Keratinocyte (primary cell): Measurements from ENCODE around the gene NDRG4. TPM values are rescaled to one million over a fixed set of nuclear protein-coding genes. Genes with fewer than 3 reads are reported as not detected.

ENCODE experiments used
- DNase-seq: peaks from one replicate; pipeline ENCODE4 v3.0.0-alpha.2; 2011; ENCODE audit warnings: low read depth, missing footprints, low spot score
- FAIRE-seq: peaks from 2 replicates; lab custom pipeline; 2011; peaks lifted over from hg19 to GRCh38; lab: Jason Lieb, UNC
- H2AFZ ChIP-seq: 2 replicates; pipeline ENCODE4 v1.6.0; 2012; ENCODE audit warnings: low read length, control low read depth, inconsistent platforms; ENCODE audit not compliant: control insufficient read depth
- H3K27ac ChIP-seq: 2 replicates; pipeline ENCODE4 v1.5.1; 2011; ENCODE audit warnings: low read length; ENCODE audit not compliant: control insufficient read depth, insufficient read depth
- H3K27me3 ChIP-seq: 3 replicates; pipeline ENCODE4 v1.6.0; 2011; ENCODE audit warnings: low read length; ENCODE audit not compliant: control insufficient read depth, insufficient read depth; ENCODE audit errors: extremely low read depth
- H3K36me3 ChIP-seq, 2 experiments: 2 replicates in 1 of 2; 3 replicates in 1 of 2; pipeline ENCODE4 v1.5.1; 2011; ENCODE audit warnings: low read length in 2 of 2, mild to moderate bottlenecking in 1 of 2; ENCODE audit not compliant: control insufficient read depth in 2 of 2, insufficient read depth in 2 of 2; ENCODE audit errors: extremely low read depth in 1 of 2
- H3K4me1 ChIP-seq: 3 replicates; pipeline ENCODE4 v1.5.1; 2011; ENCODE audit warnings: low read length; ENCODE audit not compliant: control insufficient read depth, insufficient read depth; ENCODE audit errors: extremely low read depth
- H3K4me2 ChIP-seq: 3 replicates; pipeline ENCODE4 v1.6.0; 2011; ENCODE audit warnings: low read depth, low read length; ENCODE audit not compliant: control insufficient read depth, insufficient read depth; ENCODE audit errors: extremely low read depth
- H3K4me3 ChIP-seq, 3 experiments: fragments of 200-600 bp in 1 of 3; sonication (generic) in 1 of 3; 2 replicates in 2 of 3; 3 replicates in 1 of 3; pipeline ENCODE4 v1.5.1; 2011 to 2016; ENCODE audit warnings: low read length in 3 of 3, mild to moderate bottlenecking in 3 of 3, control low read depth in 2 of 3, inconsistent platforms in 1 of 3, low read depth in 1 of 3, mixed read lengths in 1 of 3, mixed run types in 1 of 3, moderate library complexity in 1 of 3; ENCODE audit not compliant: control insufficient read depth in 2 of 3, insufficient read depth in 2 of 3; ENCODE audit errors: extremely low read depth in 1 of 3
- H3K79me2 ChIP-seq: 2 replicates; pipeline ENCODE4 v1.6.0; 2012; ENCODE audit warnings: low read length; ENCODE audit not compliant: control insufficient read depth, insufficient read depth
- H3K9ac ChIP-seq: 3 replicates; pipeline ENCODE4 v1.6.0; 2011; ENCODE audit warnings: low read length; ENCODE audit not compliant: control insufficient read depth, insufficient read depth; ENCODE audit errors: extremely low read depth
- H3K9me1 ChIP-seq: 3 replicates; pipeline ENCODE4 v1.6.0; 2011; ENCODE audit warnings: low read length; ENCODE audit not compliant: control insufficient read depth, insufficient read depth; ENCODE audit errors: extremely low read depth
- H3K9me3 ChIP-seq: 2 replicates; pipeline ENCODE4 v1.5.1; 2012; ENCODE audit warnings: low read depth, low read length; ENCODE audit not compliant: control insufficient read depth
- H4K20me1 ChIP-seq: 3 replicates; pipeline ENCODE4 v1.6.0; 2011; ENCODE audit warnings: low read length; ENCODE audit not compliant: control insufficient read depth, insufficient read depth; ENCODE audit errors: extremely low read depth
- CTCF ChIP-seq, 3 experiments: IDR thresholded peaks in 1 of 3; conservative IDR thresholded peaks in 1 of 3; optimal IDR thresholded peaks in 1 of 3; 2 replicates in 2 of 3; 3 replicates in 1 of 3; pipeline versions ENCODE3 to v1.5.1; 2011; ENCODE audit warnings: low read length in 3 of 3, mild to moderate bottlenecking in 3 of 3, moderate library complexity in 2 of 3, control low read depth in 1 of 3, inconsistent platforms in 1 of 3; ENCODE audit not compliant: insufficient read depth in 2 of 3; ENCODE audit errors: extremely low read depth in 1 of 3
- EZH2 ChIP-seq: IDR thresholded peaks from one replicate; pipeline ENCODE4 v1.6.1; 2012; ENCODE audit warnings: inconsistent platforms, mild to moderate bottlenecking, low read length, moderate library complexity
- dilution Hi-C: fragments of 300-500 bp; cut with MboI; formaldehyde crosslinking; loops from one replicate; pipeline ENCODE4 v1.7.0; 2020; ENCODE audit warnings: low sequenced_read_pairs; ENCODE audit not compliant: extremely low pct_ligation_motif_present
- polyA plus RNA-seq, 5 experiments: library from polyadenylated mRNA; depleted of rRNA in 3 of 5; stranded (reverse) in 3 of 5; stranded (forward) in 1 of 5; unstranded in 1 of 5; fragments of >200 nt; gene quantifications; 1 replicate in 1 of 5; 2 replicates in 3 of 5; 3 replicates in 1 of 5; pipeline versions ENCODE4 v1.2.1 to v1.2.3, GENCODE V29; 2011 to 2012; ENCODE audit warnings: missing spikeins in 2 of 5, low read depth in 1 of 5, low replicate concordance in 1 of 5

The NDRG4 gene
- polyA plus RNA-seq, 1 donor (not counting 4 experiments of a cell fraction or from before 2014, with no cell fraction given), result 1.1 TPM

- DNase-seq (no peak), FAIRE-seq (no peak)
- Histone ChIP-seq H3K4me1 (no peaks in the 10 kb centered on the region), H3K9ac (no peak overlapping the region), H3K27ac (no peak overlapping the region), H3K27me3 (peaks cover 3% of the 10 kb centered on the region), H3K4me3 (no peak overlapping the region), H3K79me2 (no peaks in the 10 kb centered on the region), H3K4me2 (no peak overlapping the region), H4K20me1 (no peaks in the 10 kb centered on the region), H3K9me3 (no peaks in the 10 kb centered on the region), H3K36me3 (no peaks in the 10 kb centered on the region), H2AFZ (no peak overlapping the region), H3K9me1 (no peaks in the 10 kb centered on the region)
- dilution Hi-C loops, result no loop called here
- TF ChIP-seq CTCF (optimal IDR thresholded peaks at IDR 0.05 in 1 of 3, IDR thresholded peaks at IDR 0.05 in 1 of 3, conservative IDR thresholded peaks at IDR 0.05 in 1 of 3; ENCODE audit: extremely low read depth in 1 of 3, insufficient read depth in 2 of 3, low read length in 3 of 3) (no peak), EZH2 (no peak)
Measured at GRCh38 chr16:58493756-58494431, 6.0 kb upstream of the NDRG4 start.

- Histone ChIP-seq H3K27me3 (peaks cover 9% of the 10 kb centered on the region), H3K4me3 (no peak overlapping the region), H4K20me1 (no peaks in the 10 kb centered on the region), H3K9me1 (no peaks in the 10 kb centered on the region), H3K4me2 (no peak overlapping the region), H3K79me2 (no peaks in the 10 kb centered on the region), H3K36me3 (no peaks in the 10 kb centered on the region), H2AFZ (no peak overlapping the region), H3K27ac (no peak overlapping the region), H3K9ac (no peak overlapping the region), H3K4me1 (no peaks in the 10 kb centered on the region), H3K9me3 (no peaks in the 10 kb centered on the region)
- FAIRE-seq (no peak), DNase-seq (no peak)
- dilution Hi-C loops, result no loop called here
- TF ChIP-seq CTCF (optimal IDR thresholded peaks at IDR 0.05 in 1 of 3, IDR thresholded peaks at IDR 0.05 in 1 of 3, conservative IDR thresholded peaks at IDR 0.05 in 1 of 3; ENCODE audit: extremely low read depth in 1 of 3, insufficient read depth in 2 of 3, low read length in 3 of 3) (peak; percentile 35 to 49 (median 48)), EZH2 (no peak)
Measured at GRCh38 chr16:58494981-58495520, 4.9 kb upstream of the NDRG4 start.
